ENCODE data around the gene CARD6. TPM values are rescaled to one million over a fixed set of nuclear protein-coding genes. Genes with fewer than 3 reads are reported as not detected.
A peak's percentile ranks its signal among the peaks of the same experiment; 100 is the strongest.

CARD6 gene
- total and polyA plus RNA-seq, 2 of the 13 experiments (the other 11 are each of a cell fraction or from before 2014, with no cell fraction given) = 0.33 to 1.4 TPM

DNA sequence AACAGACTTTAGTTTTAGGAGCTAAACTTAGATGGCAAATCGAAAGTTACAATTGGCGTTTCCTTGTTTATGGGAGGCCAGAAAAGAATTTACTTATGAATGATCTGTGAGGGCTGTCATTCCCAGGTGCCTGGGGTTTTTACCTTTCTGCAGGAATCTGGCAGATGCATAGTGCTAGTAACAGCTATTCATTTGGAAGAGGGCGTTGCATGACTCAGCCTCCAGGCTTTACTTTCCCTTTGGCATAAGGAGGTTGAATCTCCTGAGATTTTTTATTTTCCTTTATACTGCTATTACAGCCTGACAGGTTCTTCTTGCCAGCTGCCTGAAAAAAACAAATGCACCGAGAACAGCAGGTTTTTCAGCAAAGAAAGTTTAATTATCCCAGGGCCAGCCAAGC lies 30.0 kb downstream of the CARD6 start:
- Histone ChIP-seq H3K4me1 (ENCODE audit: insufficient read depth, low read length) (0 out of 2 replicates have a peak, but pooled peaks cover 4% of the 10 kb centered on the region), H3K4me3 (replicated peaks in 1 of 3; ENCODE audit: insufficient read depth in 1 of 3, low read depth in 2 of 3, low read length in 3 of 3) (no peak overlapping the region), H3K9me3 (ENCODE audit: low read length) (no peaks in the 10 kb centered on the region), H3K79me2 (ENCODE audit: insufficient read depth, low read length) (no peaks in the 10 kb centered on the region), H4K20me1 (ENCODE audit: insufficient read depth, low read length) (no peaks in the 10 kb centered on the region), H3K36me3 (replicated peaks in 1 of 2; ENCODE audit: control insufficient read depth in 1 of 2, insufficient read depth in 2 of 2, low read length in 2 of 2) (no peaks in the 10 kb centered on the region), H3K4me2 (ENCODE audit: low read depth, low read length) (no peak overlapping the region), H2AFZ (ENCODE audit: low read length) (no peak overlapping the region), H3K27me3 (ENCODE audit: control insufficient read depth in 1 of 2, insufficient read depth in 2 of 2, low read length in 2 of 2) (peaks cover 0 to 1% of the 10 kb centered on the region in 2 experiments; a peak in 2 of 5 replicates), H3K9ac (ENCODE audit: insufficient read depth, low read depth, low read length) (no peak overlapping the region), H3K27ac (ENCODE audit: extremely low read length, insufficient read depth, low read length) (no peak overlapping the region)
- 18% methylated on average over 4 of the region's 4 CpGs for WGBS (ENCODE audit: low lambda C conversion rate)
- FAIRE-seq (no peak), ATAC-seq (peak; percentile 44; the same call in 1 of the 3 replicates), DNase-seq (ENCODE audit: low spot score) (no peak)
- in situ Hi-C loops (cut with HindIII; ENCODE audit: extremely low pct_ligation_motif_present, low pct_unique_long_range_greater_than_20kb) (no loop called here), intact Hi-C loops (cut with micrococcal nuclease; ENCODE audit: unreplicated experiment) (no loop called here)
- TF ChIP-seq POLR2AphosphoS2 (IDR thresholded peaks at IDR 0.05; ENCODE audit: low read depth, low read length) (no peak), SRF (IDR thresholded peaks at IDR 0.05; ENCODE audit: low read depth, low read length) (no peak), ZNF121 (CRISPR knock-in tag; IDR thresholded peaks at IDR 0.05) (no peak), HNF4G (IDR thresholded peaks at IDR 0.05; ENCODE audit: borderline replicate concordance, low read depth, low read length) (no peak), HNF4G (CRISPR knock-in tag; IDR thresholded peaks at IDR 0.05; ENCODE audit: borderline replicate concordance, low read depth) (no peak), ZNF878 (CRISPR knock-in tag; IDR thresholded peaks at IDR 0.05) (no peak), ZNF577 (CRISPR knock-in tag; IDR thresholded peaks at IDR 0.05; ENCODE audit: borderline replicate concordance, low read depth) (no peak), HNRNPL (IDR thresholded peaks at IDR 0.05; ENCODE audit: low read depth, low read length) (no peak), KAT2B (IDR thresholded peaks at IDR 0.05; ENCODE audit: borderline replicate concordance, low read depth, low read length) (no peak), ZBTB40 (IDR thresholded peaks at IDR 0.05) (no peak), ZBTB40 (CRISPR knock-in tag; IDR thresholded peaks at IDR 0.05) (no peak), PCBP2 (optimal IDR thresholded peaks at IDR 0.05; ENCODE audit: low read depth, low read length, poor library complexity, severe bottlenecking) (no peak), MTF2 (CRISPR knock-in tag; IDR thresholded peaks at IDR 0.05; ENCODE audit: borderline replicate concordance) (no peak), HNRNPH1 (optimal IDR thresholded peaks at IDR 0.05; ENCODE audit: low read depth, low read length) (no peak)
- BruUV-seq (replicated peaks) = no TSS peak
- ChIA-PET POLR2A (no interaction called here), CTCF (ENCODE audit: low intra/inter-chr PET ratio, low total read pairs) (no interaction called here)
